Stimulated activated CD4-positive, alpha-beta T cell treated with anti-CD3 and anti-CD28 coated beads, Interleukin-1b, Interleukin-23, amount 100 ng/mL, for 1 hour (primary cell): ENCODE results near the gene ZFYVE26.
"Not testable (repeated sequence)": the region's sequence is repeated elsewhere in the genome, so short reads cannot be mapped to it uniquely, and the experiment has no call there.

ENCODE experiments used
- DNase-seq, 2 donors: peaks; one replicate each; pipeline ENCODE4 v3.0.0-alpha.2; 2020; ENCODE audit warnings: low read depth in 2 of 2

The ZFYVE26 gene

DNA sequence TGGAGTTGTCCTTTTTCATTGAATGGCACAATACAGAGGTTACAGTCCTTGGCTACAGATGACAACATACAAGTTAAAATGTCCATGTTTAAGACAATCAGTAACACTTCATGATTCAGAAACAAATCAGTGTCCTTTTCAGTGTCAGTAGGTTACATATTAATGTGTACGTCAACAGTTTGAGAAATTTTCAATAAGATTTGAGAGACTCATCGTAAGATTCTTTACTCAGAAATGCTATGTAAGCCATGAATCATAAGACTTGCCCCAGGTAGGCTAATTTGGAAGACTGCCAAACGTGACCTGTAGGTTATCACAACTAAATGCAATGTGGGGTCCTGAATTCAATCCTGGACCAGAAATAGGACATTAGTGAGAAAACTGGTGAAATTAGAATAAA is 111.2 kb downstream of the ZFYVE26 start:
- DNase-seq, result no peak

DNA sequence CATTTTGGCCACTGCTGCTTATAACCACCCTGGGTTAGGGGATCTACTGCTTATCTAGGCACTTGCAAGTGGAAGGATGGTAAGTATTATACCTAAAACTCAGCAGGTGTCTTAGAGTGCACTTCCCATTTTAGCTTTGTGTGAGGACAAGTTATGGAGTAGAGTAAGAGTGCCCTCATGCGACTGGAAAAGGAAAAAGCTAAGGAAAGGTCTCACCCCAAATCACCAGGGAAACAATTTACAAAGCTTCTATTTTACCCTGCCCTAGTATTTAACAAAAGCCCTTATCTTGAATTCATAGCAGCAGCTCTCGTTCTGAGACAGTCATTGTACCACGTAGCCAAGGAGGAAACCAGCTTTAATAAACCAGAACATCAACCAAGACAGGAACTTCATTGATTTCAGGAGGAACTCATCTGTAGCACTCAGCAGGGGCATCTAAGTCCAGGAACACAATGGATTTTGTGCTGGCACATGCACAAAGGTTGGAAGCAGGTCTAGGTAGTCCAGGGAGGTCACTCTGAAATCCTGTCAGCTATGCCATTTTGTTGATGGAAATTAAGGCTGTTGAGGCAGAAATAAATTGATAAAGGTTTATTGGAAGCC is 111.8 kb downstream of the ZFYVE26 start:
- no peak for DNase-seq

DNA sequence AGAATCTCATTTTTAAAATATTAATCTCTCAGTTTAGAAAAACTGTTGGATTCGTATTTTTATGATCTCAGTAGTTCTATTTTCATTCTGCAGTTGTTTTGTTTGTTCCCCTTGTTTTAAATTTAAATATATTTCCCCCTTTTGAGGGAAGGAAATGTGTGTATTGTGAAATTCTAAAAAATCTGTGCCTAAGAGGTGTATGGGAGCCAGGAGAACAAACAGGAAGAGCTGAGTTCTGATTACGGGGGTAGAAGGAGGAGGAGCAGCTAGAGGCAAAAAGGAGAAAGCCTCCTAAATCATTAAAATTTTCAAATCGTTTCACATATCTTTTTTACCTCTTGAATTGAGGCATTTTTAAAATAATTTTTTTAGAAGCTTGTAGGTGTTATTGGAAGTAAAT is 112.4 kb downstream of the ZFYVE26 start:
- DNase-seq, result no peak

DNA sequence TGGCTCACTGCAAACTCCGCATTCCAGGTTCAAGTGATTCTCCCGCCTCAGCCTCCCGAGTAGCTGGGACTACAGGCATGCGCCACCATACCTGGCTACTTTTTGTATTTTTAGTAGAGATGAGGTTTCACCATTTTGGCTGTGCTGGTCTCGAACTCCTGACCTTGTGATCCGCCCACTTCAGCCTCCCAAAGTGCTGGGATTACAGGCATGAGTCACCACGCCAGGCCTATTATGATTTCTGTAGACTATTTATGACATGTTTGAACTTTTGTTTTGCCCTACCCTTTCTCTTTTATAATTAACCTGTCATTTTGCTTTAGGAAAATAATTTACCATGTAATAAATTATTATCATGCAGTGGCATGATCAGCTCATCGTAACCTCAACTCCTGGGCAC is 114.9 kb downstream of the ZFYVE26 start, which contains the start of gene RDH12:
TSS of gene RDH12 (plus strand) at position 395 of the 400 bp plus-strand sequence. CDS start 20,757 bp downstream, outside the sequence.
- not testable (repeated sequence) for DNase-seq

DNA sequence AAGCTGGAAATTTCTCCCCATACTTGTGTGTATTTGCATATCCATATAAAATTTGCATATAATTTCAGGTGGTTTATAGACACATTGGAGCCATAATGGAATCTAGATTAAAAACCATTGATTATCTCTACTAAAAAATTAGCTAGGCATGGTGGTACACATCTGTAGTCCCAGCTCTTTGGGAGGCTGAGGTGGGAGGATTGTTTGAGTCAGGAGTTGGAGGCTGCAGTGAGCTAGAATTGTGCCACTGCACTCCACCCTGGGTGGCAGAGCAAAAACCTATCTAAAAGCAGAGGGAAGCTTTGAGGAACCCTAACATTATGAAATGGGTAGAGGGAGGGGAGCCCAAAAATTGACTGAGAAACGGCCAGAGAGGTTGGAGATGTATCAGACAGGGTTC is 118.2 kb downstream of the ZFYVE26 start:
- DNase-seq, result no peak

DNA sequence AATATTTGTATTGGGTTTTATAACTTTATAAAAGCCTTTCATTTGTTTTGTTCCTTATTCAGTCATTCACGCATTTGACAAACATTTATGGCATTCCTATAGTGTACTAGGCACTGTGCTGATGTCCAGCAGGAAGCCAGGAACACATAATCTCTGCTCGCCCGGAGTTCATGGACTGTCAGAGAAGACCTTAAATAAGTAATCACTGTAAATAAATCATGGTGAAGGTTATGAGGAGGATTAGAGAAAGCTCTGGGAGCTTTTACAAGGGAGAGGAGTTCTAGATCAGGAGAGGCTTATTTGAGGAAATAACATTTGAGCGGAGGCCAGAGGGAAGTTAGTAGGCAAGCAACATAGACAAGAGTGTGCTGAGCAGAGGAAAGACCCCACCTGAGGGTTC is 119.4 kb downstream of the ZFYVE26 start:
- DNase-seq, result no peak
